HG02970 (cell line): ENCODE data around the gene EN2.
"Not testable (repeated sequence)": the region's sequence is repeated elsewhere in the genome, so short reads cannot be mapped to it uniquely, and the experiment has no call there.

Source experiments
- ATAC-seq: cut with Tn5 transposase; IDR thresholded peaks from one replicate; pipeline ENCODE4 v1.9.1; 2021; ENCODE audit warnings: mild to moderate bottlenecking, moderate library complexity, moderate number of reproducible peaks; ENCODE audit not compliant: unreplicated experiment, low FRiP score

The EN2 gene

DNA sequence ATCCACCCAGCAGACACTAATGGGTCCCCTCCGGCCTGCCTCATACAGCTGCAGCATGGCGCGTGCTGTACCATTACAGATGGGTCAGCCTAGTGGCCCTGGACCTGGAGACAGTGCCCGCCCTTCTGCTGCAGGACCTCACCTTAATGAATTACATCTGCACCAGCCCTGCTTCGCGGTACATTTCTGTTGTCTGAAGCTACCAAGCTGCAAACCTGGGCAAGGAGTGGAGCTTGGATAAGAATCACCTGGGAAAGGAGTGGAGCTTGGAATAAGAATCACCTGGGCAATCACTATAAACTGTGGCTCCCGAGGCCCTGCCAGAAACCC, 33.0 kb upstream of the EN2 start:
- ATAC-seq: no peak

- no peak for ATAC-seq
Measured at GRCh38 chr7:155425887-155426286, 32.0 kb upstream of the EN2 start.

DNA sequence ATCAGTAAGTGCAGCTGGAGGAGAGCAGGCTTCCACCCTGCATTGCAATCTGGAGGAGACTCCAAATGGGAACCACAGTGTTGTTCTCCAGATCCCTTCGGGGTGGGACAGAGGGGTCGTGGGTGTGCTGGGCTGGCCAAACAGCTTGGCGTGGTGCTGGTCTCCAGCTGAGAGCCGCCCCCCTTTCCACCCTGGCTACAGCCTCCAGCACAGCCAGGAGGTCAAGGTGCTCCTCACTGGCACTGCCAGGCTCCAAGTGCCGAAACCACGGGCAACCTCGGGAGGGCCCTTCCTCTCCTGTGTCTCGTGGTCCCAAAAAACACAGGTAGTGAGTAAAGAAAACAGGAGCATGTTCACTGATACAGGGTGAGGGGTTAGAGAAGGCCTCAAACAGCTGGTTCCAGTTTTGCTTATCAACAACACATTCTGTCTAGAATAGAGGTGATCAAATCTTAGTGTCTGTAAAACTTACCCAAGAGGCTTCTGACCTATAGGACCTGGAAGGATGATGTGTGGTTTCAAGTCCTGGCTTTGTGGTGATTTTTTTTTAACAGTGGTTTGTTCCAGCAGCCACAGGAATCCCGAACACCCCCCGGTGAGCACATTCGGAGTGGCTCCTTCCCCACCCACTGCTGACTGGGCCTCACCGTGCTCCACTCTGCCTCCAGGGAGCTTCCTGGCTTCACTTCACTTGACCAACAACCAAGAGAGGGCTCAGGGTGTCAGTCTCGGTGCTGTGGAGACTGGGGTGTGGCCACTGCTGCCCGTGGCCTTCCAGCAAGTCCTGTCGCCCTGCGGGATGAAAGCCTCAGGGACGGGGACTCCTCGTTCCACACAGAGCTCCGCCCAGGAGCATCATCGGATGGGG, 31.2 kb upstream of the EN2 start:
- no peak for ATAC-seq

DNA sequence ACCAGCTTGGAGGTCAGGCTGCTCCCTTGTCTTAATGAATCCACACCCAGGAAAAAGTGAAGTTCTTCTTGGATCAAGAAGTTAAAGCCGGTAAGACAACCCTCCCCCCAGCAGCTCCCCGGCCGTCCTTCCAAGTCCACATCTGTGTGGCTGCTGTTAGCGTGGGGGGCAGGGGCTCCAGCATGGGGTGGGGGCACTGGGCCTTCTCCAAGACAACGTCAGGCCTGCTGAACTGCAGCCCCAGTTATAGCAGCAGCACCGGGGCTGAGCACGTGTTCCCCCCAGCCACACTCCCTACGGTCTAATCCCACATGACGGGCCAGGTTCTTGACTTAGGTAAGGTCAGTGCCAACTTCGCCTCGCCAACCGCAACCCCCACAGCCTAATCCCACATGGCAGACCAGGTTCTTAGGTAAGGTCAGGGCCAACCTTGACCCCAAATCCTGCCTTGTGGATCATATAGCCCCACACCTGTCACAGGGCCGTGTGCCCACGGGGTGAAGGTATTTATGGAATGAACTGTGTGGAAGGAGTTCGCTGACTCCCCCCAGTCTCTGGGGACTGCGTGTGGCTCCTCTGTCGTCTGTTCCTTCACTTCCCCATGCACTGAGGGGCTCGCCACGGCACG, 30.4 kb upstream of the EN2 start:
- no peak for ATAC-seq

DNA sequence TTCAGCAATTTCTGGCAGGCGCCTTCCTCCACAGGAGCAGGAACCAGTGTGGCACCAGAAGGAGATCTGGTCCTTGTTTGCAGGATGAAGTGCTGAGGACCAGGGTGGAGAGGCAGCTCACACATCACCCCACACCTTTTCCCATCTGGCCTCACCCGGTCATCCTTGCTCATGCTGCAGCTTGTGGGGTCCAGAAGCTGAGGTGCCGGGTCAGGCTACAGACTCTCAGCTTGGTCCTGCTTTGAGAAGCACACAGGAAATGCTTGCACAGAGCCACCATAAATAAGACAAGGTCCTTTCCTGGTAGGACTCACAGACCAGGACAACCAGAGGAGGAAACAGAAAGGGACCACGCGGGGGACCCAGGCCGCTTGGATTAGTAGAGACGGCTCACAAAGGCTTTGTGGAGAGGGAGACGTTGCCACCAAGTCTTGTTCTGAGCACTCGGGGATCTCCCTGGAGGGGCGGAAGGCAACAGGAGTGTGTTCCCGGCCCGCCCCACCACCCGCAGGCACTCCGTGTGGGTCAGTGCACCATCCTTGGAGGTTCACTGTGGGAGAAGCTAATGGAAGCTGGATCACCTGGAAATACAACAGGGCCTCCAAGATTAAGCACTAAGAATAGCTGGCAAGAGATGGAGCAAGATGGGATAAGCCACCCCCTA, 29.6 kb upstream of the EN2 start:
- ATAC-seq: no peak

DNA sequence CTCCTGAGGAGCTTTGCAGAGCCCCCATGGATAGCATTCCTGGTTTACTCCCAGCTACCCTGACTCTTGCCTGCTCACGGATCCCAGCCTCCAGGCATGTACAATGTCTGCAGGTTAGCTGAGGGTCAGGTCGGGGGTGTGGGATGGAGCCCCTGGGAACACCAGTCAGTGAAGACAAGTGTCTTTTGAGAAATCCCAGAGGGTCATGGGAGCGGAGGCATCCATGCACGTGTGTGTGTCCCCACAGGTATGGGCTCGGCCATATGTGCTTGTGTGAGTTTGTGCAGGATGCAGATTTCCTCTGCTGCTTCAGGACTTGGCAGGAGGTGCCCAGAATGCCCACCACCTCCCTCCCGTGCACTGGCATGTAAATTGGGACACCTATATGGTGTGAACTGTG, 28.3 kb upstream of the EN2 start:
- ATAC-seq: no peak

DNA sequence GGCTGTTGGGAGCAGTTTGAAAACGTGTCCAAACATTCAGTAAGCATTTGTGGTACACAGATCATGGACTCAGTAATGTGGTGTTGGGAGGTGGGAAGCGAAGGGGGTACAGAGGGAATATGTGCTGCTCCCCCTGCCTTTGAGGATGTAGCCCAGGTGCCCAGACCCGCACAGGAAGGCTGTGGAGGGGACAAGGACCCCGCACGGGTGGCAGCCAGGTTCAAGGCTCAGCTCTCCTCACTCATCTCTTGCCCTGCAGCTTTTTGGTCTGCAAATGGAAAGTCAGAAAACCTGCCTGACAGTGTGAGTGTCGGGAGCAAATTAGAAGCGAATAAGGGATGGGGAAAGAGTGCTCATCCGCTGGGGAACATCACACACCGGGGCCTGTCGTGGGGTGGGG, 27.3 kb upstream of the EN2 start:
- ATAC-seq: no peak

GRCh38 chr7:155431231-155431630, 26.7 kb upstream of the EN2 start:
- ATAC-seq: no peak

- no peak for ATAC-seq
Measured at GRCh38 chr7:155431711-155432110, 26.2 kb upstream of the EN2 start.

DNA sequence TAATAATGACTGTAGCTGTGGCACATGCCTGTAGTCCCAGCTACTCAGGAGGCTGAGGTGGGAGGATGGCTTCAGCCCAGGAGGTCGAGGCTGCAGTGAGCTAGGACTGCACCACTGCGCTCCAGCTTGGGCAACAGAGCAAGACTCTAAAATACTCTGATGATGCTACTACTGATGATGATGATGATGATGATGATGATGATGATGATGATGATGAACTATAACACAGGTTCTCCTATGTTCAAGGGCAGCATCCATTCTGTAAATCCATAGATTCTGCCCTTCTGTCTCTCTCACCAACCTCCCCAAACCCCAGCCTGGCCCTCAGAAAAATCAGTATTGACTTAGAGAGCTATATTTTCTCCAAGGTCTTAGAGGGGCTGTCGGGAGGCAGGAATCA, 22.8 kb upstream of the EN2 start:
- ATAC-seq: no peak

- ATAC-seq: no peak
Measured at GRCh38 chr7:155437836-155438235, 20.1 kb upstream of the EN2 start.

DNA sequence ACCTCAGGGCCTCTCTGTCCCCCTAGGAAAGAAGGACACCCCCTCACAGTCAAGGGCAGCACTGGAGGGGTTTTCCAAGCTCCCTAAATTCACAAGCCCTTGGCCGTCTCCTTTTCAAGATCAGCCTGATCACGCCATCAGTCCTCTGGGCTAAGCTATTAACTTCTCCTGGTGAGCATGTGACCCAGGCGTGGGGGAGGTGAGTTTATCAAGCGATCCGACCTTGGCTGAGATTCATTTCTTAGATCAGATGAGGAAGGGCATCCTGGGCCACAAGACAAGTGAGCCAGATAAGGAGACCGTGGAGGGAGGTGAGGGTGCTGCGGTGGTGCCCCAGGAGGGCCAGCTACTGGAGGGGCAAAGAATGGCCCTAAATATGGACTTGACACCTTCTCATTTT, 19.2 kb upstream of the EN2 start:
- ATAC-seq: no peak

GRCh38 chr7:155439311-155440017, 18.5 kb upstream of the EN2 start:
- no peak for ATAC-seq

DNA sequence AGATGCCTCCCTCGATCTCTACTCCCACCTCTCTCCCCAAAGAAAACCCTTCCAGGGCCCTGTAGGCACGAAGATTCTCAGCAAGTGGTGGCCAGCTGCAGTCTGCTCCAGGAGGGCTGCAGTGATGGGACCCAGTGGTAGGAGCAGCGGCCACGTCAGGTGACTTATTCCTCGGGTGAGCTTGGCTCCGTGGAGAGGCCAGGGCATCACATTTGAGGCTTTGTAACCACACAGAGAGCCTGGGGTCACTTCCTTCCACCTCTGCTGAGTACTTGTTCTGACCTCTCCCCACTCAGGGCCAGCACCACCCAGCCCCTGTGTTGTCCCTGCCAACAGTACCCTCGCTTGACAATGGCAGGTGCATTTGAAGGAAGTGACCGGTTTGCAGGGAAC, 17.9 kb upstream of the EN2 start:
- no peak for ATAC-seq

- no peak for ATAC-seq
Measured at GRCh38 chr7:155441856-155442255, 16.1 kb upstream of the EN2 start.

DNA sequence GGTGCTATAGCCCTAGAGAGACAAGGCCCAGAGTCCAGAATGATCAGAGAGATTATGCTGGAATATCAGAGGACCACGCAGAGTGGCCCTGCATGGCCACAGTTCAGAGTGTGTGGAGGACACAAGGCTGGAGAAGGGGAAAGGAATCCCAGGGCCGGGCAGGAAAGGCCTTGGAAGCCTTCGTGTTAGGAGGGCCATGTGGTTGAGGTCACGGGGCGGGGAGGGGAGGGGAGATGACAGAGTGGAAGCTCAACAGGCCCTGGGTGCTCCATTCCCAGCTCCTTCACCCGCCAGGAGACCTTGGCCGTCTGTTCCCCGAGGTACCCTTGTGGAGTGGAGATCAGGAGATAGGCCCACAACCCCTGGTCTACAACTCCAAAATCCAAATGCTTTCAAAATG, 13.2 kb upstream of the EN2 start:
- ATAC-seq: no peak

- not testable (repeated sequence) for ATAC-seq
Measured at GRCh38 chr7:155445606-155446005, 12.3 kb upstream of the EN2 start.

- ATAC-seq: no peak
Measured at GRCh38 chr7:155447603-155448002, 10.3 kb upstream of the EN2 start.

GRCh38 chr7:155448632-155449007, 9.3 kb upstream of the EN2 start:
- no peak for ATAC-seq

DNA sequence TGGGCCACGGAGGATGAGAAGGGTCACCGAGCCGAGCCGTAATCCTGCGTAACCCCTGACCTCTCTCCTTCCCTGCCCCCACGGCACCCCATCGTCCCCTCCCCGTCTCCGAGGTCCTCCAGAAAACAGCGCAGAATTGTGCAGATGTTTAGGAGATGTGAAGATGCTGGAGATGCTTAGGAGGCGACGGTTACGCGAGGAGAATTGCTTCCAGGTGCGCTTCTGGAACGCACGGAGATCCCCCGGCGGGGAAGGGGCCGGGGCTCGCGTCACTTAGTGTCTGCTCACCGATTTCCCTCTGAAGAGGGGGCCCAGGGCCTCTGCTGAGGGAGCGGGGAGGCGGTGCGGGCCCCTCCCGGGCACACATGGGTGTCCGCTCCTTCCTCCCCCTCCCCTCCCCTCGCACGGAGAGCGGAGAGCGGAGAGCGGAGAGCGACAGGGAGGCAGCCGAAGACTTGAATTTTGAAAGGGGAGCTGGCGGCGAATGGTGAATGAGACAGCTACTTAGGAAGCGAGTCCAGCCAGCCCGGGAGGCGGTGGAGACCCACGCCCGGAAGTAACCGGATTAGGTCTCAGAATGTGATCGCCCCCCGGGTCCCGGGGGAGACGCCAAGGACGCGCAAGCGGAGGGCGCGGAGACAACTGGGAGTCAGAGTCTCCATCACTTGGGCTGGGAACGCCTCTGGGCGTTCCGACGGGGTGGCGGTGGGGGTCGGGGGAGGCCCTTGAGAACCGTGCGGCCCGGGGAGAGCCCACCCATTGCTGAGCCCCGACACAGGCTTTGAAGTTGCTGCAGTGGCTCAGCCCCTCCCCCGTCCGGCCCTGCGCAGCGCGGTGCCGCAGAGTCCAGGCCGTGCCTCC, 8.7 kb upstream of the EN2 start:
- no peak for ATAC-seq
